Dermis microvascular lymphatic vessel endothelial cell (primary cell): ENCODE data around the gene SLC6A7. TPM values are rescaled to one million over a fixed set of nuclear protein-coding genes. Genes with fewer than 3 reads are reported as not detected.

Source experiments
- DNase-seq, 2 donors: peaks; one replicate each; pipeline versions ENCODE4 v3.0.0 to v3.0.0-alpha.2; 2010; ENCODE audit warnings: low read depth in 2 of 2
- total RNA-seq: library from RNA; depleted of rRNA; stranded (reverse); fragments of >200 nt; gene quantifications from 2 replicates; pipeline ENCODE4 v1.2.1, GENCODE V29; 2014

Gene SLC6A7
- total RNA-seq, 1 donor from 2014 or later = not detected

GRCh38 chr5:150190503-150190979, 679 bp downstream of the SLC6A7 start:
- DNase-seq = no peak

GRCh38 chr5:150190987-150191386, 1.1 kb downstream of the SLC6A7 start:
- DNase-seq = no peak

GRCh38 chr5:150192462-150192861, 2.6 kb downstream of the SLC6A7 start:
- no peak for DNase-seq

DNA sequence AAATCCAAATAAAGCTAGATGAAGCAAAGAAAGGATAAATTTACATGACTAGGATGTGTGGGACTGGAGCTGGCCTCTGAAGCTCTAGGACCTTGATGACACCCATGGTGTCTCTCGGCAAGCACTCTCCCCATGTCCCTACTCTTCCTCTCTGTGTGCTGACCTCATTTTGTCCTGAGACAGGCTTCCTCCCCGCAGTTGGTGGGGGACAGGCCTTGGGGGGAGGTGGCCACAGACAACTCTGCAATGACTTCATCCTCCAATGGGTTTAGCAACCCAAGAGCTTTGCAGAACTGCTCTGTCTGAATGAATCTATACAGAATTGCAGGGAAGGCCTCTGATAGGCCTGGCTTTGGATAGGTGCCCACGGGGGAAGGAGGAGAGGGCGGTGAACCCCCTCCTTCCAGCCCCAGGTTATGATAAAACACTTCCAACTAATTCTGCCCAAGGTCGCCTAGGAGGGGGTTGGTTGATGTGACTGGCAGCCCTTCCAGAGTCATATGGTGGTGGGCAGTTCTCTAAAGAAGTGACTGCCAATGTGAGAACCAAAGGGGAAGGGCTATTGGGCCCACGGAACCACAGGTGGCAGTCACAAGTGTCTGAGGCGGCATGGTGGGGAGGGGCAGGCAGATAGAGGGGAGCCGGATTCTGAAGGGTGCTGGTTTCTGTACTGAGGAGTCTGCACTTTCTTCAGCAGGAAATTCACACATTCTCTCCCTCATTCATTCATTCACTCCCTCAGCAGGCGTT, 6.0 kb downstream of the SLC6A7 start:
- no peak for DNase-seq

DNA sequence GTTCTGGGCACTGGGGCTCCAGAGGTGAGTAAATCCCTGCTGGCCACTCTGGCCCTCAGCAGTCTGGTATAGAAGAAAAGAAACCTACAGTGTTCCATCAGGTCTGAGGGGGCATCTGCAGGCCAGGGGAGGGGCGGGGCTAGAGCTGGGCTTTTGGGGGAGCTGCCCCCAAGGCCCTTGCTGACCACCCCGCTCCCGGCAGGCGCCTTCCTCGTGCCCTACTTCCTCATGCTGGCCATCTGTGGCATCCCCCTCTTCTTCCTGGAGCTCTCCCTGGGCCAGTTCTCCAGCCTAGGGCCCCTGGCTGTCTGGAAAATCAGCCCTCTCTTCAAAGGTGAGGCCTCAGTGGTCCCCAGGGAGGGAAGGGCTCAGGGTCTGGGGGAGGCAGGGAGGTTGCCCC, 6.7 kb downstream of the SLC6A7 start:
- no peak for DNase-seq

DNA sequence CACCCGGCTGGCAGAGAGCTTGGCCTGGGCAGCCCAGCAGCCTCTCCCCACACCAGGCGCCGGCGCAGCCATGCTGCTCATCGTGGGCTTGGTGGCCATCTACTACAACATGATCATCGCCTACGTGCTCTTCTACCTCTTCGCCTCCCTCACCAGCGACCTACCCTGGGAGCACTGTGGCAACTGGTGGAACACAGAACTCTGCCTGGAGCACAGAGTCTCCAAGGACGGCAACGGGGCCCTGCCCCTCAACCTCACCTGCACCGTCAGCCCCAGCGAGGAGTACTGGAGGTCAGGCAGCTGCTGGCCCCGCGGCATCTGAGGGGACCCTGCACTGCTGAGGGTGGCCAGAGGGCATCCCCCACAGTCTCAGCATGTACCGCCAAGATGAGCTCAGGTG, 7.1 kb downstream of the SLC6A7 start:
- no peak for DNase-seq

DNA sequence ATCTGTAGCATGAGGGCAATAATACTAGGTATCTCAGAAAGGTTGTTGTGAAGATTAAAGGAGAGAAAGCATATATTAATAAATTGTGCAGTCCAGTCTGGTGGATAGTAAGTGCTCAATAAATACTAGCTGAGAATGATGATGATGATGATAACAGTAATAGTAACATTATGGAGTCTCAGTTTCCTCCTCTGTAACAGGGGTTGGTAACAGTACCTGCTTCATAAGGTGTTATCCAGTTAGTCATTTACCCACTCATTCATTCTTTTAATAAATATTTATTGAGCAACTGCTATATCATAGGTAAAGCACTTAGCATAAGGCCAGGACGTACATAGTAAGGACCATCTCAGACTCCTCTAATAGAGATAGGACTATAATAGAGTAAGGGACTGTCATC, 7.6 kb downstream of the SLC6A7 start:
- no peak for DNase-seq

DNA sequence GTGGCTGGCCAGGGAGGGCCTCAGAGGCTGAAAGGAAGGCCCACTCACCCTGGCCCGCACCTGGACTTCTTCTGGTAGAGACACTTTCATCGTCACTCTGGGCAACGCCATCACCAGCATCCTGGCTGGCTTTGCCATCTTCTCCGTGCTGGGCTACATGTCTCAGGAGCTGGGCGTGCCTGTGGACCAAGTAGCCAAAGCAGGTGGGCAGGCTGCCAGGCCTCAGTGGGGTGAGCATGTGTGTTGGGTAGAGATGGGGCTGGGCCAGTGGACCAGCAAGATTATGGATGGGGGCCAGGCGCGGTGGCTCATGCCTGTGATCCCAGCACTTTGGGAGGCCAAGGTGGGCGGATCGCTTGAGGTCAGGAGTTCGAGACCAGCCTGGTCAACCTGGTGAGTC, 12.6 kb downstream of the SLC6A7 start:
- DNase-seq = no peak

DNA sequence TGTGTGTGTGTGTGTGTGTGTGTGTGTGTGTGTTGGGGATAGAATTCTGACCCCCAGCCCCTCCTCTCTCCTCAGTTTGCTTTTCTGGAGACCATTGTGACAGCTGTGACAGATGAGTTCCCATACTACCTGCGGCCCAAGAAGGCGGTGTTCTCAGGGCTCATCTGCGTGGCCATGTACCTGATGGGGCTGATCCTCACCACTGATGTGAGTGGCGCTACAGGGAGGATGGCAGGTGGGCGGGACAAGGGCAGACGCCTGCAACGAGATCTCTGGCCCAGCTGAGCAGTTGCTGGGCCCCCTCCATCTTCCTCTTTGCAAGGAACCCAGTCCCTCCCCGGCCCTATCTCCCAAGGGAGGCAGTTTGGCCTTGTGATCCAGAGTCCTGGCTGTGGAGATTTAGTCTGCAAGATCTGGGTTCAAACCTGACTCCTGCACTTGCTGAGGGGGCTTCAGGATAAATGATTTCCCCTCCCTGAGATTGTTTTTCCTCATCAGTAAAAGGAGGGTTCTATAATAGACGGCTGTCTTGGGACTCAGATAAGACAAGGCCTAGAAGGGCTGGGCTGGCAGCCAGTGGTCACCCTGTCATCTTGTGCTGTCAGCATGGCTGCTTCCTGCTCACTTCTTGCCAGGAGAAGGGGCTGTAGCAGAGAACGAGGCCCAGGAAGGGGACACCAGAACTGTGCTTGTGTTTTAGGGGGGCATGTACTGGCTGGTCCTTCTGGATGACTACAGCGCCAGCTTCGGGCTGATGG, 14.1 kb downstream of the SLC6A7 start:
- no peak for DNase-seq

GRCh38 chr5:150204590-150204960, 14.7 kb downstream of the SLC6A7 start:
- DNase-seq = no peak

DNA sequence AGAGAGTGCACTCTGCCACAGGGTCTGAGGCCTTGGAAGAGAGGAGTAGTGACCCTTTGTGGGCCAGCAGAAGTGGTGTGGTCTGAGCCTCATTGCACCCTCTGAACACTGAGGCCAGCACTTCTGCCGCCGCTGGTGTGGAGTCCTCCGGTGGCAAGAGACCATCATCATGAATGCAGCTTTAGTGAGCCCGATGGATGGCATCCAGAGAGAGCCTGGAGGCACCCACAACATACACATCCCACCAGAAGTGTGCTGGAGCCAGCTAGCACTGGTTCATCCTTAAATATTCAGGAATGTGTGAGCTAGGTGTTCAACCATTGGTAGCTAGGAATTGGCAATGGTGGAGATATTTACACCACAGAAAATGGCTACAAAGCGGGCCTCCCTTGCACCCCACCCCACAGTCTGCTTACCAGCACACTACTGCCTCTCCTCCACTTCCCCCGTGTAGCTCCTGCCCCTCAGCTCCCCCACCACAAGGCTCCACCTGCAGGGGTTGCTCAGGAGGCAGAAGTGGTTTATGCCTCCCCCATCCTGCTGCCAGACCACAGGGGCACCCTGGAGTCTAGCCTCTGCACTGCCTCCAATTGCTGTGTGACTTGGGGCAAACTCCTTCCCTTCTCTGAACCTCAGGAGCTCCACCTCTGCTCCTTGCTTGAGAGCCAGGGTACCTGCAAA, 16.4 kb downstream of the SLC6A7 start:
- no peak for DNase-seq

DNA sequence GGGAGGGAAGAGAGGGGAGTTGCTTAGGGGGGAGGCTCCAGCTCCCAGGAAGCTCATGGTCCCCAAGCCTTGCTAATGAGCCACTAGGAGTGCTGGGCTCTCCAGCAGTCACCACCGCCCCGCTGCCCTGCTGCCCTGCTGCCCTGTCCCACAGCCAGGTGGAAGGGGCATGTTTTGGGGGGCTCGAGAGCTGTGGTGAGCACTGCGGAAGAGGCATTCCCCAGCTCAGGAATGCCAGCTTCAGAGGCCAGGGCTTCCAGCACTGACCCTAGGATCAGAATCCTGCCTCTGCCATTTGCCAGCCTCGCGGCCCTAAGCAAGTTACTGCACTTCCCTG, 16.9 kb downstream of the SLC6A7 start:
- DNase-seq = no peak

DNA sequence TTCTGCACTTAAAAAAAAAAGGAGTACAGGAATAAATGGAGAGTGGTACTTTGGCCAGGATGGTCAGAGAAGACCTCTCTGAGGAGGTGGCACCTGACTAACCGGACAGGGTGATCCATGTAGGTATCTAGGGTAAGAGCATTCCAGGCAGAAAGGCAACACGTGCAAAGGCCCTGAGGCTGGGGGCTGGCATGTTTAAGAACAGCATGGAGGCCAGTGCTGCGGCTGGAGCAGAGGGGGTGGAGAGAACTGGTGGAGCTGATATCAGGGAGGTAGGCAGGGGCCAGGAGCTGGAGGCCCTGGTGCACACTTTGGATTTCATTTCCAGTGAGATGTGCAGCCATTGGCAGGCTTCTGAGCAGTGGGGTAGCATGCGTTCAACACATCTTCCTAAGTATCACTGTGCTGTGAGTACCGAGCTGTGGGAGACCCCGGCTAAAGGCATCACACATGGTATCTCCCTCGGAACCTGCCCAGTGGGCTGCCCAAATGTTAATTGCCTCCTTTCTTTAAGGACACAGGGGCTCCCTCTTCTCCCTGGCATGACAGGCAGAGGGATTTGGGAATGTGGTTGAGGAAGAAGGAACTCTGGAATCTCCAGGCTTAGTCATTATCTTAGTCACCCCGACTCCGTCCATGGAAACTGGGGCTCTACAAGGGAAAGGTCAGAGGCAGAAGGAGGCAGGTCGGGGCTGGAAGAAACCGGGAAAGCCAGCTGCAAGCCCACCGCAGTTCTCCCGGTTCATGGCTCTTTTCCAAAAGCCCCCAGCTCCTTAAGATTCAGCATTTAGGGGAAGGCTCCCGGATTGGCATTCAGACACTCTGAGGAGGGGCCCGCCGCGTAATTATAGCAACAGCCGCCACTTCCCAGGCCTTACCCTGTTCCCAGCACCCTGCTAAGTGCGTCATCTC, 18.6 kb downstream of the SLC6A7 start:
- no peak for DNase-seq

GRCh38 chr5:150209099-150209635, 19.3 kb downstream of the SLC6A7 start:
- peak; percentile 10 to 27 for DNase-seq

DNA sequence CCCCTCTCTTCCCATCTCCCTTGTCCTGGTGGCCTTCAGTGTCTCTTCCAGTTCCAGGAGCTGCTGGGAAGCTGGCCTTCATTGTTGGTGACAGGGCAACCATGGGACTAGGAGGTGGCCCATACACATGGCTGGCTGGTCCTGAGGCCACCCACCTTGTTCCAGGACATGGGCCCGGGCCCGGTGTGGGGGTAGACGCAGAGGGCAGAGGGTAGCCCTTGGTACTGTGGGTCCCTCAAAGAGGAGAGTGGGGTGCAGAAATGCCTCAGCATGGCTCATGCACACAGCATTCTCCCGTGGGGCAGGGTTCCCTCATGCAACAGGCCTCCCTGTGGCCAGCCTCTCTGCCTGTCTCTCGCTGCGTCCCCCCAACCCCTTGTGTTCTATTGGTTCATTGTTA, 20.8 kb downstream of the SLC6A7 start:
- DNase-seq = no peak

GRCh38 chr5:150211156-150212030, 21.5 kb downstream of the SLC6A7 start:
- no peak for DNase-seq

DNA sequence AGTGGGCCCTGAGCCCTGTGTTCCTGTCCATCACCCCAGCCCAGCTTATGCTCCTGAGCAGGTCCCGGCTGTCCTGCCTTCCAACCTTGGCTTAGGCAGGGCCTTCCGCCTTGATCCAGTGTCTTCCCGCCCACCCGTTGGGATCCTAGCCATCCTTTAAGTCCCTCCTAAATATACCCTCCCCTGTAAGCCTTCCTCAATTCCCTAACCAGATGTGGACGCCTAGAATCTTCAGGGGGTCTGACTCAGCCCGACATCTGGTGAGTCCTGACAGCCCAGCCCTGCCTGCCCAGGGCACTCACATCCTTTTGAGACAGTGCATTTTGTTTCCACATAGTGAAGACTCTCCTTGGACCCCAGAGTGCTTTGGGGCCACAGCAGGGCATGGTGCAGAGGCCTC, 23.7 kb downstream of the SLC6A7 start:
- DNase-seq = no peak

DNA sequence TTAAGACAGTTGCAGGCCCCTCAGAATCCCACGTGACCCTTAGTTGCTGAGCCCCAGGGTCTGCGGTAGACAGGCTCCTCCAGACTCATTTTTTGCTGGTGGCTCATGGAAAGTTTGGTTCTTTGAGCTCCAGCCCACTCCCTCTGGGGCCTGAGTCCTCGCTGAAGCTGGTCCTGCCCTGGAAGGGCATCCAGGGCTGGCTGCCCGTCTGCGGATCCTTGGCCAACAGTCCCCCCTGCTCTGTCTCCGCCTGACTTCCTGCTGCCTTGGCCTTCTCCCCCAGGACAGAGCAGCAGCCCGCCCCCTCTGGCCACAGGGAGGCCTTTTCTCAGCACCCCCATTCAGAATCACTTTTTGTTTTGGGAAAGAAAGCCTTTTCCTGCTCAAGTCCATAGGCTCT, 24.4 kb downstream of the SLC6A7 start:
- DNase-seq = no peak

DNA sequence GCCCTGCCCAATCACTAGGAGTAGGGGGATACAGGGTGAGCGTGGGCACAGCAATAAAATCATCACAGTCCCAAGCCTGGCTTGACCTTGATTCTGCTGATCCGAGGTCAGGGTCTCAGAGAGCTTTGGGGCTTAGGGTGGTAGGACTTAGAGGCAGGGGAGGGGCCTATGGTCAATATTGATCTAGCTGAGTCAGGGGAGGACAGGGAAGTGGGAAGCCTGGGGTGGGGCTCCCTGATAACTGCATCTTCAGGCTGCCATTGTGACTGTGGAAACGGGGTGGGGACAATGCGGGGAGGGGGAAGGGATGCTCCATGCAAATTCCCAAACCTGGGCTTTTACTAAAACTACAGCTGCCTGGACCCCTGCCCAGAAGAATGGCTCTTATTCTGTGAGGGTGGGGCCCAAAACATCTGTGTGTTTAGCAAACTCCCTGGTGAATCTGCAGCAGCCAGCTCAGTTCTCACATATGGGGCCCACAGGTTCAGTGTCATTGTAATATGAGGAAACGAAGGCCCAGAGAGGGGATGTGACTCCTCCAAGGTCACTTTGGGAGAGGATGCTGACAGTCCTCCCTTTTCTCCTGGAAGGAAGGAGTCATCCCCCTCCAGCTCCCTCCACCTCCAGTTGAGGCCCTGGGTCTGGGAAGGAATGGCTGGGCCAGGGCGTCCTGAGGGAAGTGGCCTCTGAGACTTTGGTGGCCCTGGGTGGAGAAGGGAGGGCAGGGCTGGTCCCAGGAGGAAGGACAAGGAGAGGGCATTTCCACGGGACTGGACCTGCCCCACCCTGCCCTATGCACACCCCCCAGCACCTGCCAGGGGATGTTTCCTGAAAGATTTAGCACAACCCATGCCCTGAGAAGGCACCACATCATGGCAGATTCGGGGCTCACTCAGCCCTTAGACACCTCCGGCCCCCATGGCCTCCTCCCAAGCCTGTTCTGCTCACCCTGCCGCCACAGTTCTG, 26.4 kb downstream of the SLC6A7 start:
- no peak for DNase-seq
